ENCODE results near the gene POU5F2. TPM values are rescaled to one million over a fixed set of nuclear protein-coding genes. Genes with fewer than 3 reads are reported as not detected.

POU5F2 gene
- total RNA-seq, 1 experiment from 2014 or later: 0.22 TPM

- Histone ChIP-seq H4K8ac (replicated peaks; ENCODE audit: insufficient read length, low read depth, low read length) (no peak overlapping the region), H2AFZ (ENCODE audit: low read length) (no peak overlapping the region), H2BK5ac (ENCODE audit: insufficient read length, low read length) (no peak overlapping the region), H3T11ph (ENCODE audit: low read length) (no peak overlapping the region), H2BK120ac (ENCODE audit: low read depth, low read length, poor library complexity, severe bottlenecking) (no peak overlapping the region), H4K5ac (ENCODE audit: insufficient read length, low read depth, low read length) (no peak overlapping the region), H3K23me2 (ENCODE audit: insufficient read length, low read depth, low read length, poor library complexity, severe bottlenecking) (no peaks in the 10 kb centered on the region), H2BK15ac (ENCODE audit: low read depth, low read length) (no peak overlapping the region), H3K14ac (ENCODE audit: insufficient read depth, low read length) (no peak overlapping the region), H3K79me2 (ENCODE audit: insufficient read depth, low read length) (no peaks in the 10 kb centered on the region), H2AK5ac (ENCODE audit: insufficient read length, low read length) (no peak overlapping the region), H2BK20ac (ENCODE audit: low read depth, low read length, poor library complexity, severe bottlenecking) (no peak overlapping the region), H3K4me1 (ENCODE audit: insufficient read depth, low read length) (no peaks in the 10 kb centered on the region), H3K4me2 (ENCODE audit: insufficient read depth, insufficient read length, low read length) (no peak overlapping the region), H3K27me3 (ENCODE audit: insufficient read depth, low read length) (no peaks in the 10 kb centered on the region), H3K18ac (ENCODE audit: insufficient read length, low read depth, low read length) (no peak overlapping the region), H2BK12ac (ENCODE audit: insufficient read length, low read depth, low read length) (no peak overlapping the region), H3K79me1 (ENCODE audit: insufficient read depth, low read depth, low read length, poor library complexity, severe bottlenecking) (no peaks in the 10 kb centered on the region), H3K9ac (ENCODE audit: extremely low read depth, insufficient read length, low read length) (no peak overlapping the region), H3K23ac (ENCODE audit: insufficient read length, low read depth, low read length) (no peak overlapping the region), H3K27ac (ENCODE audit: insufficient read length, low read depth, low read length) (no peak overlapping the region), H4K91ac (ENCODE audit: insufficient read length, low read depth, low read length) (no peak overlapping the region), H3K9me3 (ENCODE audit: control insufficient read depth, low read depth, low read length) (no peaks in the 10 kb centered on the region), H4K20me1 (ENCODE audit: control insufficient read depth, insufficient read depth, insufficient read length) (no peaks in the 10 kb centered on the region), H3K4ac (ENCODE audit: low read depth, low read length) (no peak overlapping the region), H3K56ac (ENCODE audit: insufficient read length, low read depth, low read length) (no peak overlapping the region)
- no peaks in the 10 kb centered on the region for H3K27me3 Mint-ChIP-seq (ENCODE audit: low read depth)
- H3K4me3 Mint-ChIP-seq: no peak overlapping the region
- H3K9me3 Mint-ChIP-seq: no peaks in the 10 kb centered on the region; a peak in 3 of 5 replicates
- no peaks in the 10 kb centered on the region for H3K4me1 Mint-ChIP-seq
- H3K36me3 Mint-ChIP-seq (ENCODE audit: insufficient read depth in 1 of 3, low read depth in 3 of 3): peaks cover 0 to 5% (median 0%) of the 10 kb centered on the region in 3 experiments; a peak in 1 of 7 replicates
- WGBS (ENCODE audit: extremely low coverage, insufficient read length, low lambda C conversion rate): no CpG with 5 or more reads among the region's 4 CpGs
- no peak overlapping the region for H3K27ac Mint-ChIP-seq
- TF ChIP-seq, protein P1, sequence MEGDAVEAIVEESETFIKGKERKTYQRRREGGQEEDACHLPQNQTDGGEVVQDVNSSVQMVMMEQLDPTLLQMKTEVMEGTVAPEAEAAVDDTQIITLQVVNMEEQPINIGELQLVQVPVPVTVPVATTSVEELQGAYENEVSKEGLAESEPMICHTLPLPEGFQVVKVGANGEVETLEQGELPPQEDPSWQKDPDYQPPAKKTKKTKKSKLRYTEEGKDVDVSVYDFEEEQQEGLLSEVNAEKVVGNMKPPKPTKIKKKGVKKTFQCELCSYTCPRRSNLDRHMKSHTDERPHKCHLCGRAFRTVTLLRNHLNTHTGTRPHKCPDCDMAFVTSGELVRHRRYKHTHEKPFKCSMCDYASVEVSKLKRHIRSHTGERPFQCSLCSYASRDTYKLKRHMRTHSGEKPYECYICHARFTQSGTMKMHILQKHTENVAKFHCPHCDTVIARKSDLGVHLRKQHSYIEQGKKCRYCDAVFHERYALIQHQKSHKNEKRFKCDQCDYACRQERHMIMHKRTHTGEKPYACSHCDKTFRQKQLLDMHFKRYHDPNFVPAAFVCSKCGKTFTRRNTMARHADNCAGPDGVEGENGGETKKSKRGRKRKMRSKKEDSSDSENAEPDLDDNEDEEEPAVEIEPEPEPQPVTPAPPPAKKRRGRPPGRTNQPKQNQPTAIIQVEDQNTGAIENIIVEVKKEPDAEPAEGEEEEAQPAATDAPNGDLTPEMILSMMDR (conservative IDR thresholded peaks at IDR 0.05): no peak
- no peak for DNase-seq
Measured at GRCh38 chr5:93691997-93692396, 49.4 kb downstream of the POU5F2 start.

Other genes with a start within 250 kb of the POU5F2 start
- 1.7 and 1.9 TPM in 2 replicates for gene NR2F1-AS1, start 160.4 kb downstream of the POU5F2 start, total RNA-seq (2021)
- gene NR2F1, start 158.4 kb downstream of the POU5F2 start, total RNA-seq (2021): not detected in 2 replicates

Measured in H9 (cell line).